Effector memory CD4-positive, alpha-beta T cell (primary cell): Measurements from ENCODE around the gene PLD6.
"Not testable (repeated sequence)": the region's sequence is repeated elsewhere in the genome, so short reads cannot be mapped to it uniquely, and the experiment has no call there.

Source experiments
- DNase-seq, 3 donors: peaks; one replicate each; pipeline ENCODE4 v3.0.0-alpha.2; 2020
- H3K27ac ChIP-seq: 2 replicates; pipeline ENCODE4 v1.7.0; 2013; ENCODE audit warnings: mild to moderate bottlenecking, low read length, moderate library complexity; ENCODE audit not compliant: insufficient read depth, poor library complexity, severe bottlenecking
- H3K27me3 ChIP-seq: replicated peaks from 2 replicates; pipeline ENCODE4 v1.7.0; 2013; ENCODE audit warnings: mild to moderate bottlenecking, low read length; ENCODE audit not compliant: insufficient read depth, control insufficient read depth, poor library complexity, severe bottlenecking
- H3K36me3 ChIP-seq: 2 replicates; pipeline ENCODE4 v1.7.0; 2013; ENCODE audit warnings: mild to moderate bottlenecking, low read length, moderate library complexity; ENCODE audit not compliant: control insufficient read depth, insufficient read depth
- H3K4me1 ChIP-seq: 2 replicates; pipeline ENCODE4 v1.7.0; 2013; ENCODE audit warnings: low read length, mild to moderate bottlenecking; ENCODE audit not compliant: control insufficient read depth, insufficient read depth, poor library complexity, severe bottlenecking
- H3K4me3 ChIP-seq: 2 replicates; pipeline ENCODE4 v1.7.0; 2013; ENCODE audit warnings: low read length, low read depth, mild to moderate bottlenecking; ENCODE audit not compliant: insufficient read depth, poor library complexity, severe bottlenecking
- H3K9me3 ChIP-seq: 2 replicates; pipeline ENCODE4 v1.7.0; 2013; ENCODE audit warnings: mild to moderate bottlenecking, low read length, moderate library complexity; ENCODE audit not compliant: control insufficient read depth

PLD6 gene

DNA sequence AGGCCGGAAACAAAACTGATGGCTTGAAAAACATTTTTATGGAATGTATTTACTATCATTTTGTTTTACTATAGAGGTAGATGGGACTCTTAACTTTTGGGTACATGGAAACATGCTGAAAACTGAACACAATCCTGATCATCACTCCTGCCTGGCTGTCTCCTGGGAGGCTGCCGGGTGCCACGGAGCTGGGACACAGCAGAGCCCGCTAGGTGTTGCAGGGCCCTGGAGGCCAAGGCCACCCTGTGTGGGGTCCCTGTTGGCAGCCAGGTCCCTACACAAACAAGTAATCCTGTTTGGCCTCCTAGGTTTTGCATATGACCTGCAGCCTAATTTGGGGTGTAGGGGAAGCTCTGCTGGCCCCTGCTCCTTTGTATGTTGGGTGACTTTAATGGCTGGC lies 17.5 kb downstream of the PLD6 start:
- no peak overlapping the region for H3K27ac ChIP-seq
- no peaks in the 10 kb centered on the region for H3K27me3 ChIP-seq
- no peaks in the 10 kb centered on the region for H3K9me3 ChIP-seq
- H3K36me3 ChIP-seq, result peaks cover 14% of the 10 kb centered on the region
- peaks cover 32% of the 10 kb centered on the region for H3K4me1 ChIP-seq
- H3K4me3 ChIP-seq, result no peak overlapping the region
- DNase-seq, result no peak

DNA sequence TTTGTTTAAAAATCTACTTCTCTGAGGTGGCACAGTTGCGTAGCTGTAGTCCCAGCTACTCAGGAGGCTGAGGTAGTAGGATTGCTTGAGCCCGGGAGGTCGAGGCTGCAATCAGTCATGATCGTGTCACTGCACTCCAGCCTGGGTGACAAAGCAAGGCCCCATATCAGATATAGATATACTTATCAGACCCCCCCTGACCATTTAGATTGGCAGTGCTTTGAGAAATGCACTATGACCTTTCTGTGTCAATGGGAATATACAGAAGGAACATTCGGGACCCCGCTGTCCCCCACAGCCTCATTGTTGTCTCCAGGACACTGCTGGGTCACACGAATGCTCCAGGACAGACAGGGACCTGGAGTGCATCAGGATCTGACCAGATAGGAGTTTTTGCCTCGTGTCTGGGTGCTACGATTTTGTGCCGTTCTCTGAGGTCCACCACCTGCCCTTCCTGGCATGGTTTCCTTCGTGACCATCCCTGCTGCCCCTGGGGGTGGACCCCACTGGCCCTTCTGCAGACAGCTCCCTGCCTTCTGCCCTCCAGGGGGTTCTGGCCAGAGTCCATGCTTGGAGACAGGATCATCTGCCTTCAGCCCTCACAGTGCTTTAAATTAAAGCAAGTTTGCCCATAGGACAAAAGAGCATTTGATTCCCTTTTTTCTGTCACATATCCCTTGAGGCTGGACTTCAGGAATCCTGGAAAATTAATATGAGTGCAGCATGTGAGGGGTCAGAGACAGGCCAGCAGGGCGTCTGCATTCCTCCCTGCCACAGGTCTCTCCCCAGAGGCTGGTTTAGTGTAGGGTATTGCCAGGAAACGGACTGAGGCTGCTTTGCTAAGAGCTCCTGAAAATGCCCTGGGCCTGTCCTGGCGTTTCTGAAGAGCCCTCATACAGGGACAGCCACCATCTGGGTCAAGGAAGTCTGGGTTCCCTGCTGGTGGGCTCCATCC lies 19.3 kb downstream of the PLD6 start:
- H3K4me1 ChIP-seq, result peaks cover 49% of the 10 kb centered on the region
- DNase-seq, result no peak
- H3K36me3 ChIP-seq, result peaks cover 14% of the 10 kb centered on the region
- peak overlapping the region; percentile 29 for H3K27ac ChIP-seq
- H3K4me3 ChIP-seq, result no peak overlapping the region
- no peaks in the 10 kb centered on the region for H3K9me3 ChIP-seq
- no peaks in the 10 kb centered on the region for H3K27me3 ChIP-seq

DNA sequence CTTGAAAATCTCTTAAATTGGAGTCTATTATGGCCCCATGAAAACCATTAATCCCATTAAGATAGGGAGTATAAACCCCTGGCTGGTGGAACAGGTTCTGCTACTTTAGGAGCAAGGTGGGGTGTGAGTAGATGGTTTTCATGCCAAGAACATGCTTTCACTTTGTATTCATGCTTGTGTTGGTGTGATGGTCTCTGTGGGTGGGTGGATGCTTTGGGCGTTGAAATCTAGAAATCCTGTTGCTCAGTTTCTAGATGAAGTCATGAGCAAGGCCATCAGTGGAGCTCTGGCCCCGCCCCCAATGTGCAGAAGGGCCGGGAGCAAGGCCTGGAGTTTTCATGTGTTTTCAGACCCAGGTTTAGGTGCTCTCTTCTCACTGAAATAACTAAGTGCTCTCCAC lies 20.1 kb downstream of the PLD6 start:
- Histone ChIP-seq H3K27ac (peak overlapping the region; percentile 29), H3K4me1 (peaks cover 57% of the 10 kb centered on the region), H3K9me3 (no peaks in the 10 kb centered on the region), H3K27me3 (no peaks in the 10 kb centered on the region), H3K4me3 (no peak overlapping the region), H3K36me3 (peaks cover 14% of the 10 kb centered on the region)
- no peak for DNase-seq

DNA sequence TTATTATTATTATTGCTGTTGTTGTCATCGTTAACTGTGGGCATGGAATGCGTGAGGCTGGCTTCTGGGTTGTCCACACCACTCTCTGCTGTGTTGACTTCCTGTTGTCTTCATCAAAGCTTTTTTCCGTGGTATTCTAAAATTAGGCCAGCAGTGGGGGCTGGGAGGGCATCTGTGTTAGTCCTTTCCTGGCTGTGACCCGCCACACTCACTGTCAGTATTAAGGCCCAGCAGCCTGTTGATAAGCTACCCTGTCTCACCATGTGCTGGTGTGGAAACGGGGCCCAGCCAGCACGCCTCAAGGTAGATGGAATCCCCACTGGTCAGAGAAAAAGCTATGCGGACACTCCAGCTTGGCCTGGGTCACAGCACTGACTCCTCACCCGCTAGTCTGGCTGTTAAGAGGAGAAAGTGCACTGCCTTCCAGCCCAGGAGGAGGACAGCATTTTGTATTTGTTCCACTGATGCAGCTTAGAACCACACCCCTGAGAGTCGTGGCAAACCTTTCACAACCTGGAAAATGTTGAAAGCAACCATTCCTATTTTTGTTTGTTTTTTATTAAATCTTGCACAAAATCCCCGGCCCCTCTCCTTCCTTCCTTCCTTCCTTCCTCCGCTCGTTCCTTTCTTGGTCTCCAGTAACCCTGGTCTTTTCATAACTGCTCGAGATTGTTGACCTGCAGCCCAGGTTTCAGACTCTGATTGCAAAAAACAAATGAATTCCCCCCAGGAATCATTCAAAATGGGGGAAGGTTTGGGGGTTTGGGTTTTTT lies 21.0 kb downstream of the PLD6 start:
- Histone ChIP-seq H3K4me1 (peaks cover 66% of the 10 kb centered on the region), H3K27ac (peak overlapping the region; percentile 29), H3K36me3 (peaks cover 16% of the 10 kb centered on the region)
- H3K9me3 ChIP-seq, DNase-seq, H3K4me3 ChIP-seq, H3K27me3 ChIP-seq: not testable (repeated sequence)

DNA sequence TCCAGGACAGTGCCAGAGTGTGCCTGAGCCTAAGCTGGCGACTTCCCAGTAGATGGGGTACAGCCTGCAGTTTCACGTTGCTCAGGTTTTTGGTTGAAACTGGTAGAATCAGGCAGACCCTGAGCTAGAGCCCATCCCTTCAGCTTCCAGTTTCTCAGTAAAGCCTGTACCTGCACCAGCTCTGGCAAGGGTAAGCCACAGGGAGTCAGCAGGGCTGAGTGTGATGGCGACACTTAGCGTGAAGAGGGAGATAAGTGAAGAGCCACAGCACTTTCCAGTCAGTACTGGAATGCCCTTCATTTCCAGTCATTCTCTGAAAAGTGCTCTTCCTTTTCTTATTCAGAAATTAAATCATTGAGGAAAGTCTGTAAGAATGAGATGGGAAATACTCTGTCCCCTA lies 22.4 kb downstream of the PLD6 start:
- Histone ChIP-seq H3K4me3 (no peak overlapping the region), H3K36me3 (peaks cover 13% of the 10 kb centered on the region), H3K27ac (peak overlapping the region; percentile 42), H3K4me1 (peaks cover 77% of the 10 kb centered on the region), H3K9me3 (no peaks in the 10 kb centered on the region), H3K27me3 (no peaks in the 10 kb centered on the region)
- no peak for DNase-seq

DNA sequence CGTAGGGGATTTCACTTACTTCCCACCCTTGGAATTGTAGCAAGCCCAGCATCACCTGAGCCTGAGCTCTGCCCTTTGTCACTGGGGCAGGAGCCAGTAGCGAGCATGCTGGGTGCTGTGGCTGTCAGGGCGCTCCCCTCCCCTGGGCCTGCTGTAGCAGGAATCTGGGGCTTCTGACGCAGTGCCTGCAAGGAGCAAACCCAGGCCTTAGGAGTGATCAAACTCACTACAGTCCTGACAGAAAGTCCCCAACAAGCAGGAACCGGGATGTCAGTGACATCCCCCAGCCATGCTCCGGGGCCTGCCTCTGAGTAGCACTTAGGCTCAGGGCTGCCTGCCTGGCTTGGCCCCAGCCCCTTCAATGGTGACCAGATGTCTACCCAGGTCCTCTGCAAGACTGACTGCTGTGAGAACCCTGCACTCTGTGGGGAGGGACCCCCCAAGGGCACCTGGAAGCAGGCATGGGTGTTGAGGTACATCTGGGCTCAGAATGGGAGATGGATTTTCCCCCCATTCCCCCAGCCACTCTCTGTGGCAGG lies 23.5 kb downstream of the PLD6 start:
- H3K4me1 ChIP-seq, result peaks cover 87% of the 10 kb centered on the region
- H3K36me3 ChIP-seq, result peaks cover 7% of the 10 kb centered on the region
- H3K9me3 ChIP-seq, result no peaks in the 10 kb centered on the region
- DNase-seq, result no peak
- H3K27me3 ChIP-seq, result no peaks in the 10 kb centered on the region
- peak overlapping the region; percentile 31 for H3K4me3 ChIP-seq
- H3K27ac ChIP-seq, result peak overlapping the region; percentile 78

DNA sequence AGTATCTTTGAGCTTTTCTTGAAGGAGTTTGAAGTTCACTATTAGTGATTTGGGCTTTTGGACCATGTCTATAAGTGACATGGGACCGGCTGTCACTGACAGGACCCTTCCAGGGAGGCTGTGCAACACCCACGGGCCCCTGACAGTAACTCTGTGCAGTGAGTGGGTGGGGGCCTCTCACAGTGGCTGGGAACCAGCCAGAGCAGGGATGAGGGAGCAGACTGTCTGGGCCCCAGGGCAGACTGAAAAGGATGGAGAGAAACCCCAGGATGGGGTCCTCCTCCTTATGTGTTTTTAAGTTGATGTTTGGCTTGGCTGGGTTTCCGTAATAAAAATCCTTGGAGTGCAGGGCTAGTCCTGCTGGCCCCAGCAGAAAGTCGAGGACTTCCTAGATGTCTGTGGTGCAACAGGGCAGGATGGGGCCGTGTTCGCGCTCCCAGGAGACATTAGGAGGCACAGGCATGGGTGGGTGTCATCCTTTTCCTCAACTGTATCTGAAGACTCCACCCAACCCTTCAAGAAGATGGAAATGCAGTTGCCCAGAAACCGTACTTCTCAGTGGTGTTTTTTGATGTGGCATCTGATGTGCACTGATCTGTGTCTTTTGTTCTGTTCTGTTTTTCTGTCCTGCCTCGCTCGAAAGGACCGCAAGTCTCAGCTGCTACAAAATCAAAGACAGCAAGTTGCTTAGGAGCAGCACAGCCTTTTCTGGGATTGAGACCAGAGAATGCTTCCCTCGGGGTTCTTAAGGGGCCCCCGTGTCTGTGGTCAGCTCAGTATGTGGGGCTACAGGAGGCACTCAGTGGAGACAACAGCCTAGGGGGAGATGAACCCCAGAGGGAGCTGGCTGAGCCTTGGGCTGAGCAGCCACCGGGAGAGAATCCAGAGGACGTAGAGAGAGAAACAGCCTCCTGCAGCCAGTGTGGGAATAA lies 24.2 kb downstream of the PLD6 start:
- Histone ChIP-seq H3K27ac (peak overlapping the region; percentile 78), H3K27me3 (no peaks in the 10 kb centered on the region), H3K4me1 (peaks cover 92% of the 10 kb centered on the region), H3K4me3 (peak overlapping the region; percentile 31), H3K36me3 (peaks cover 9% of the 10 kb centered on the region), H3K9me3 (no peaks in the 10 kb centered on the region)
- DNase-seq, result peak in 1 of 3 donors; percentile 22

DNA sequence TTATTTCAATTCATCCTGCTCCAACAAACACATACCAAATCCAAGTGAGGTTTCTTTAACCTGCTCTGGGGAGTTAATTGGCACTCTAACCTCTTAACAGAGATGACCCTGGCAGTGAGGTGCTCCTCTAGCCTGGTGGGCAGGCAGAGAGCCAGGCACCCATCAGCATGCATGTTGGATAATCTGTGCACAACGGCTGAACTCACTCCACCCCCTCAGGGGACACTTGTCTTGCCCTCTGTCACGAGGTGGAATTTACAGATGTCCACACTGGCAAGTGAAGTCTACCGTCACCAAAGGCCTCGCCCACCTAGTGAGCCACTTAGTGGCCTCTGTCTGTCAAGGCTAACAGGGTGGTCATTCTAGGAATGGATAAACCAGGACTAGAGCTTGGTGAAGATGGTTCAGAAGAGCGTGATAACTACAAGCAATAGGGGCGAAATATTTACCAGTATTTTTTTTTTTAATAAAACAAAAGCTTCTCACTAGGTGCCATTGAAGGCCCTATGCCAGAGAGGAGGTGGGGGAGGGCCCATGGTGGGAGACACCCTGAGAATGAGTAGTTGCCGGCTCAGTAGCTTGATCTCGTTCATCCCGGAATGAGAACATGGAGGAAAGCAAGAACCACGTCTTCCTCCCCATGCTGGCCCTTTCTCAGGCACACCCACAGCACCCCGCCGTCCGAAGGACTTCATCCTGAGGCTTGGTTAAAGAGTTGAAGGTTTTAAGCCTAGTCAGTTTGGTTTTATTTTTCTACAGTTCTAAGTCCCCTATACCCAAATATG lies 25.2 kb downstream of the PLD6 start:
- peak overlapping the region; percentile 5 for H3K4me3 ChIP-seq
- H3K27me3 ChIP-seq, result no peaks in the 10 kb centered on the region
- H3K36me3 ChIP-seq, result peaks cover 9% of the 10 kb centered on the region
- peaks cover 94% of the 10 kb centered on the region for H3K4me1 ChIP-seq
- no peaks in the 10 kb centered on the region for H3K9me3 ChIP-seq
- H3K27ac ChIP-seq, result peak overlapping the region; percentile 78
- DNase-seq, result no peak

DNA sequence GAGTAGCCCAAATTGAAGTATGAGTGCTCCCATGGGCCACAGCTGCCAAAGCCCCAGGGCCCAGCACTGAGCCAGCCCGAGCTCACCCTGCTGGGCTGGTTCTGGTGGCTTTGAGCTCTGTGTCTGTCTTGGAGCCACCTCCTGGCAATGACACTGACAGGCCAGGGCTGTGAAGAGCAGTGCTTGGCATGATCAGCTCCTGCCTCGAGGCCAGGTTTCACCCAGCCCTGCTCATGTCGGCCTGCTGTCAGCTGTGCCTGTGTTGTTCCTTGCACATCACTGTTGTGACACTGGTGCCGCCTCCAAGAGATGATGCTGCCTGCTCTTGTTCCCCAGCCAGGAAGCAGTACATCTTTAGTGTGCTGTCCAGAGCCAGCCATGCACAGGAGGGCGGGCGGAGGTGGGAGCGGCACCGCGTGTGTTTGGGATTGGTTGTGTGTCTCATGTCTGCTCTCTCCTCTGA lies 26.0 kb downstream of the PLD6 start:
- Histone ChIP-seq H3K27me3 (no peaks in the 10 kb centered on the region), H3K9me3 (no peaks in the 10 kb centered on the region), H3K4me3 (no peak overlapping the region), H3K27ac (peak overlapping the region; percentile 78), H3K4me1 (peaks cover 94% of the 10 kb centered on the region), H3K36me3 (peaks cover 9% of the 10 kb centered on the region)
- no peak for DNase-seq
